CD4-positive, alpha-beta memory T cell (primary cell): Measurements from ENCODE around the gene CLEC5A. TPM values are rescaled to one million over a fixed set of nuclear protein-coding genes. Genes with fewer than 3 reads are reported as not detected.
"Not testable (repeated sequence)": the region's sequence is repeated elsewhere in the genome, so short reads cannot be mapped to it uniquely, and the experiment has no call there.

Experiments
- CTCF ChIA-PET: fragments of 350-600 bp; sonication (Branson Sonifier 250); formaldehyde crosslinking; loops from one replicate; lab custom pipeline; 2021; ENCODE audit warnings: inconsistent platforms; ENCODE audit not compliant: partially characterized antibody; lab: Charles Lee
- POLR2A ChIA-PET: fragments of 350-600 bp; sonication (Branson Sonifier 250); formaldehyde crosslinking; loops from one replicate; lab custom pipeline; 2021; ENCODE audit not compliant: partially characterized antibody; lab: Charles Lee
- DNase-seq, 5 donors: peaks; one replicate each; pipeline versions ENCODE4 v3.0.0 to v3.0.0-alpha.2; 2020 to 2022; ENCODE audit warnings: mixed read lengths in 1 of 5
- H3K27ac ChIP-seq: one replicate; pipeline ENCODE4 v1.7.0; 2013; ENCODE audit warnings: low read depth, low read length
- H3K27me3 ChIP-seq: 2 replicates; pipeline ENCODE4 v1.7.0; 2013; ENCODE audit warnings: mild to moderate bottlenecking, low read length, moderate library complexity; ENCODE audit not compliant: insufficient read depth
- H3K36me3 ChIP-seq: 2 replicates; pipeline ENCODE4 v1.7.0; 2013; ENCODE audit warnings: mild to moderate bottlenecking, low read length, moderate library complexity; ENCODE audit not compliant: insufficient read depth
- H3K4me1 ChIP-seq: 2 replicates; pipeline ENCODE4 v1.7.0; 2013; ENCODE audit warnings: mild to moderate bottlenecking, low read length, moderate library complexity; ENCODE audit not compliant: insufficient read depth
- H3K4me3 ChIP-seq, 2 donors: one replicate each; pipeline ENCODE4 v1.7.0; 2013; ENCODE audit warnings: low read length in 2 of 2, mild to moderate bottlenecking in 1 of 2
- H3K9me3 ChIP-seq, 2 donors: one replicate each; pipeline ENCODE4 v1.7.0; 2013; ENCODE audit warnings: low read length in 2 of 2, control low read depth in 1 of 2; ENCODE audit not compliant: control insufficient read depth in 1 of 2
- H3K27ac Mint-ChIP-seq, 7 donors: one replicate each; pipeline ENCODE4 v1.8.0; 2020 to 2021; ENCODE audit warnings: mixed read lengths in 7 of 7, mild to moderate bottlenecking in 6 of 7, inconsistent platforms in 3 of 7, moderate library complexity in 3 of 7
- H3K27me3 Mint-ChIP-seq, 2 donors: one replicate each; pipeline ENCODE4 v1.8.0; 2020 to 2021; ENCODE audit warnings: mixed read lengths in 2 of 2
- H3K36me3 Mint-ChIP-seq, 2 donors: one replicate each; pipeline ENCODE4 v1.8.0; 2020 to 2021; ENCODE audit warnings: mixed read lengths in 2 of 2, inconsistent platforms in 1 of 2, mild to moderate bottlenecking in 1 of 2
- H3K4me1 Mint-ChIP-seq, 4 donors: one replicate each; pipeline ENCODE4 v1.8.0; 2020 to 2021; ENCODE audit warnings: mixed read lengths in 4 of 4, mild to moderate bottlenecking in 1 of 4
- H3K4me3 Mint-ChIP-seq, 8 donors: one replicate each; pipeline ENCODE4 v1.8.0; 2020 to 2021; ENCODE audit warnings: mixed read lengths in 8 of 8, mild to moderate bottlenecking in 7 of 8, moderate library complexity in 6 of 8, inconsistent platforms in 3 of 8
- H3K9me3 Mint-ChIP-seq, 8 donors: one replicate each; pipeline ENCODE4 v1.8.0; 2020 to 2021; ENCODE audit warnings: mixed read lengths in 8 of 8, mild to moderate bottlenecking in 5 of 8, inconsistent platforms in 3 of 8, moderate library complexity in 1 of 8
- intact Hi-C: fragments of 100-400 bp; cut with micrococcal nuclease; formaldehyde crosslinking; loops from one replicate; pipeline ENCODE4 v1.15.1; 2023
- polyA plus RNA-seq, 2 donors: library from polyadenylated mRNA; unstranded; fragments of 300-500 nt; fragmentation: Illumina TruSeq; gene quantifications; one replicate each; pipeline ENCODE4 v1.2.3, GENCODE V29; 2021
- total RNA-seq, 2 experiments: library from RNA; stranded (reverse); gene quantifications; one replicate each; pipeline ENCODE4 v1.2.3, GENCODE V29; 2021

Gene CLEC5A
- total and polyA plus RNA-seq, 4 experiments from 2014 or later = 0.84 to 0.94 TPM; not detected in 2

DNA sequence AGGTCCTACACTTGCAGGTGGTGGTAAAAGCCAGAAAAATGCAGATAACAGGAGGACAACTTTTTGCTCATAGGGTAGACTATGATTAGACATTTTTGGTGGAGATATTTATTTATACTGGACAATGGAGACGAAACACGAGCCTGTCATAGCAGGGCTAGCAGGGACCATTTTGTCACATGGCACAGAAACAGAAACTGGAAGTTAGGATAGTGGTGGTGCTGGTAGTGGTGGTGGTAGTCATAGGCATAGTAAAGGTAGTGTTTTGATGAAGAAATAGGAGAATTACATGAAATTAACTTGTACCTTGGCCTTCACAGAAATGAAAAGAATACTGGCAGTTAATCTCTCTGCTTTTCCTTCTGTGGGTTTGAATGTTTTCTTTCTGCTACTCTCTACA is 40.1 kb upstream of the CLEC5A start:
- CTCF ChIA-PET = interaction anchor here (1.6 kb wide), 1 partner anchor 11 kb away, joined by 7 read pairs; no protein-coding TSS in a partner anchor
- H3K9me3 Mint-ChIP-seq = peaks cover 0 to 4% (median 0%) of the 10 kb centered on the region in 8 donors
- H3K4me3 Mint-ChIP-seq = no peak overlapping the region
- H3K4me1 Mint-ChIP-seq = peaks cover 0 to 7% (median 3%) of the 10 kb centered on the region in 4 donors
- H3K27ac Mint-ChIP-seq = no peak overlapping the region
- Histone ChIP-seq H3K4me3 (no peak overlapping the region), H3K36me3 (no peaks in the 10 kb centered on the region), H3K27me3 (no peaks in the 10 kb centered on the region), H3K4me1 (no peaks in the 10 kb centered on the region), H3K27ac (no peak overlapping the region), H3K9me3 (no peaks in the 10 kb centered on the region)
- H3K36me3 Mint-ChIP-seq = no peaks in the 10 kb centered on the region
- H3K27me3 Mint-ChIP-seq = peaks cover 0 to 2% of the 10 kb centered on the region in 2 donors
- POLR2A ChIA-PET = no interaction called here
- intact Hi-C loops = no loop called here
- no peak for DNase-seq

DNA sequence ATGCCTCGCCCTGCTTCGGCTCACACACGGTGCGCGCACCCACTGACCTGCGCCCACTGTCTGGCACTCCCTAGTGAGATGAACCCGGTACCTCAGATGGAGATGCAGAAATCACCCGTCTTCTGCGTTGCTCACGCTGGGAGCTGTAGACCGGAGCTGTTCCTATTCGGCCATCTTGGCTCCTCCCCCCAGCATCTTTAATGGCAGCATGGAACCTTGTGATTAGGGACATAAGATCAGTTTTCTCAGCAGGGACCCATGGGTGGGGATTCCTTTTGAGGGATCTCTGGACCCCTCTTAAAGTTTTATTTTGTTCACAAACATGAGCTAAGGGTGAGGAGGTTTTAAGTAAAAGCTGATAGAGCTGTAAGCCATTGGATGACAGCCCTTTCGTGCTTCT is 39.2 kb upstream of the CLEC5A start:
- H3K27me3 Mint-ChIP-seq, POLR2A ChIA-PET, H3K27ac Mint-ChIP-seq, H3K4me1 ChIP-seq, DNase-seq, H3K9me3 Mint-ChIP-seq, H3K4me1 Mint-ChIP-seq, intact Hi-C loops, H3K36me3 Mint-ChIP-seq, H3K9me3 ChIP-seq, H3K27me3 ChIP-seq, H3K4me3 ChIP-seq, CTCF ChIA-PET, H3K27ac ChIP-seq, H3K4me3 Mint-ChIP-seq, H3K36me3 ChIP-seq: not testable (repeated sequence)

DNA sequence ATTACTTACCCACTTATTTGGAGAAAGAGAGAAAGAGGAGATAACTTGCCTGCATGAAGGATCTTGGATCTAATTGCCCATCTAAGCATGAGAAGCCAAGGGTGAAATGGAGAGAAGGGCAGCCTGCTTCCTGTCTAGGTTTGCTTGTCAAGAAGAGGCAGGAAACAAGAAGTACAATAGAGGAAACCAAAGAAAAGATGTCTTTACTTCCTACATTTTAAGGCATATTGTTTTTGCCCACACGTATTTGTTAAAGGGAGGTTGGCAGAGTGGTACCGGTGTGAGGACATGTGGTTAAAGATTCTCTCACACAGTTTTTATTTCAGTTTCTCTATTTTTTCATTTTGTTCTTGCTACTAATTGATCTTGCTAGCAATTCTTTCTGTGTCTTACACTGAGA is 32.8 kb upstream of the CLEC5A start:
- Histone ChIP-seq H3K27me3 (no peaks in the 10 kb centered on the region), H3K4me3 (no peak overlapping the region), H3K4me1 (peaks cover 9% of the 10 kb centered on the region), H3K9me3 (no peaks in the 10 kb centered on the region), H3K27ac (no peak overlapping the region), H3K36me3 (no peaks in the 10 kb centered on the region)
- Mint-ChIP-seq H3K36me3 (no peaks in the 10 kb centered on the region), H3K9me3 (peaks cover 0 to 4% (median 0%) of the 10 kb centered on the region in 8 donors), H3K27ac (no peak overlapping the region), H3K4me3 (no peak overlapping the region), H3K27me3 (no peaks in the 10 kb centered on the region), H3K4me1 (peaks cover 5 to 18% (median 9%) of the 10 kb centered on the region in 4 donors)
- CTCF ChIA-PET = no interaction called here
- intact Hi-C loops = loop anchor here (5.0 to 10.0 kb wide), 2 partner anchors 208 to 875 kb away; partner anchors contain the start of gene EPHB6
- DNase-seq = no peak
- POLR2A ChIA-PET = no interaction called here

DNA sequence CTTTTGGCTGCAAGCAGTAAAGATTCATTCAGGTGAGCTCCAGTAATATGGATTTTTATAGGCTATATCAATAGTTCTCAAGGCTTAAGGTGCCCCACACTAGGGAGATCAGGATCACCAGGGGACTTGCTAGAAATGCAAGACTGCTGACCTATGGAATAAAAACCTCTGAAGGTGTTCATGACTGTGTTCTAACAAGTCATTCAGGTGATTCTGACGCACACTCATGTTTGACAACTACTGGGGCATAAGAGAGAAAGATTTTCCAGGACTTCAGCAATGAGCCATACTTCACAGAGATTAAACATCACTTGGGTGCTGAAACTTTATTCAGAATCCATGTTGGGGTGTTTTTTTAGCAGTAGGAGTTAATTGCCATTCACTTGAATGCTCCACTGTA is 31.6 kb upstream of the CLEC5A start:
- Mint-ChIP-seq H3K9me3 (peaks cover 0 to 4% (median 0%) of the 10 kb centered on the region in 8 donors), H3K4me1 (peaks cover 5 to 18% (median 9%) of the 10 kb centered on the region in 4 donors), H3K36me3 (no peaks in the 10 kb centered on the region), H3K27ac (peak overlapping the region in 1 of 7 donors; percentile 53), H3K4me3 (no peak overlapping the region), H3K27me3 (no peaks in the 10 kb centered on the region)
- Histone ChIP-seq H3K4me3 (no peak overlapping the region), H3K36me3 (no peaks in the 10 kb centered on the region), H3K27ac (no peak overlapping the region), H3K9me3 (no peaks in the 10 kb centered on the region), H3K27me3 (no peaks in the 10 kb centered on the region), H3K4me1 (peaks cover 9% of the 10 kb centered on the region)
- POLR2A ChIA-PET = no interaction called here
- DNase-seq = no peak
- intact Hi-C loops = loop anchor here (5.0 to 10.0 kb wide), 2 partner anchors 209 to 876 kb away; partner anchors contain the start of gene EPHB6
- CTCF ChIA-PET = interaction anchor here (5.4 kb wide), 1 partner anchor 325 kb away, joined by 51 read pairs; no protein-coding TSS in a partner anchor

DNA sequence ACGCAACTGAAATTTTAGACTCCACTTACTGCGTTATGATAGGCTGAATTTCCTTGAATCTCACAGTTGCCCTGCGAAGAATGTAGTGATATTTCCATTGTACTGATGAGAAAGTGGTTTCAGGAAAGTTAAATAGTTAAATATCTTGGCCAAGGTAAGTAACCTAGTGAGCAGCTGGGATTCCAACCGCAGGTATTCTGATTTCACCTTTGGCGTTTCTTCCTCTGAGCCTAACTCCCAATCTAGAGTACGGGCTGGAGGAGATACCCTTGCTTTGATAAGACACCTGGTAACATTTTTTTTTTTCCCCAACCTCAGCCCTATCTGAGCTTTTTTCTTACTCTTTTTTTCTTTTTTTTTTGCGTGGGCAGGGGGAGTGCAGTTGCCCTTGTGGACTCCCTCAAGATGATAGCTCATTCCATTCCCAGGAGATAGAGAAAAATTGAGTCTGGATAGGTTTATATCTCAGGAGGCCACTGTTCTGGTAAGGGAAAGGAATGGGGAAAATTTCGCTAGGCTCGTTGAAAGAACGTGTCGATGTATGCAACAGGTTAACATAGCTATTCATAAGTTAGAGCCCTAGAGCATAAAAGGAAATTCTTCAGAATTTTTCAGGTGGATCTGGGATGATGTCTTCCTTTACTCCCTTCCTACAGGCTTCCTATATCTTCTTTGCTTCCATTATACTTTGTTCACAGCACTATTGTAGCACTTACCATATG is 29.9 kb upstream of the CLEC5A start:
- peaks cover 9% of the 10 kb centered on the region for H3K4me1 ChIP-seq
- Mint-ChIP-seq H3K36me3 (no peaks in the 10 kb centered on the region), H3K4me1 (peaks cover 5 to 18% (median 9%) of the 10 kb centered on the region in 4 donors), H3K27me3 (no peaks in the 10 kb centered on the region), H3K9me3 (peaks cover 0 to 4% (median 0%) of the 10 kb centered on the region in 8 donors), H3K4me3 (peak overlapping the region; percentile 47 to 85 (median 81)), H3K27ac (peak overlapping the region in 1 of 7 donors; percentile 44)
- H3K27me3 ChIP-seq = no peaks in the 10 kb centered on the region
- H3K27ac ChIP-seq = no peak overlapping the region
- ChIA-PET POLR2A (no interaction called here), CTCF (interaction anchor here (0.7 to 5.4 kb wide), 22 partner anchors 10 to 1360 kb away, joined by 3 to 51 read pairs (median 4); no protein-coding TSS in a partner anchor)
- intact Hi-C loops = loop anchor here (1.0 to 10.0 kb wide), 4 partner anchors 211 to 1239 kb away; partner anchors contain the start of gene EPHB6
- no peak for DNase-seq
- H3K36me3 ChIP-seq = no peaks in the 10 kb centered on the region
- peak overlapping the region in 1 of 2 donors; percentile 49 for H3K4me3 ChIP-seq
- no peaks in the 10 kb centered on the region for H3K9me3 ChIP-seq

DNA sequence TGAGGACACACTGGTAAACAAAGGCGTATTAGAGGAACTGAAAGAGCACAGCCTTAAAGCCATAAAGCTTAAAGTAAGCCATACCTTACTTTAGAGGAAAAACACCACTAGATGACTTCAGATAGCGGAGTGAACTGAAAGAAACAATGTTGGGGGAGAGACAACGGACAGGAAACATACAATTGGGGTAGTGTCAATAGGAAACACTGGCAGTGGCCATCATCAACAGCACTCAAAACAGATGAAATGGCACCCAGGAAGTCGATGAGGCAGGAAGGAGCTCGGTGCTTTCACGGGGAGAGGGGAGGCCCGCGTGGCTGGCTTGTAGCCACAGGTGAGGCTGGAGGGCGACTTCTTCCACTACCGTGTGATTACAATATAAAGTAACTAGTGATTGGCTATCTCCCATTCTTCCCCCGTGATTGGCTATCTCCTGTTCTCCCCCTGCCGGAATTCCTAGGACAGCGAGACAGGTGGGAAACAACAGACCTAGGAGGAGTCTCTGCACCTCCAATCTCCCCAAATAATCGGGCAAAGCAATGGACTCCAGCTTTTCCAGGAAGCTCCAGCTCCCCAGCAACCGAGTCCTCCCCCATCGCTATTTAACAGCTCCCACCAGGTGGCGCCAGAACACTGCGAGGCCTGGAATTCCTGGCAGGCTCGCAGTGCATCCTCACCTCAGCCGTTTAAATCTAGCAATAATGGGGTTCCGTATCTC is 29.2 kb upstream of the CLEC5A start:
- ChIA-PET POLR2A (no interaction called here), CTCF (interaction anchor here (0.6 to 5.4 kb wide), 25 partner anchors 9 to 1361 kb away, joined by 3 to 51 read pairs (median 4); partner anchors contain the start of gene TAS2R40)
- Mint-ChIP-seq H3K9me3 (peaks cover 0 to 4% (median 0%) of the 10 kb centered on the region in 8 donors), H3K36me3 (no peaks in the 10 kb centered on the region), H3K4me1 (peaks cover 5 to 18% (median 9%) of the 10 kb centered on the region in 4 donors), H3K27me3 (no peaks in the 10 kb centered on the region), H3K27ac (peak overlapping the region in 6 of 7 donors; percentile 0 to 86 (median 50)), H3K4me3 (peak overlapping the region; percentile 47 to 85 (median 81))
- Histone ChIP-seq H3K4me3 (peak overlapping the region; percentile 24 to 49), H3K36me3 (no peaks in the 10 kb centered on the region), H3K27me3 (no peaks in the 10 kb centered on the region), H3K4me1 (peaks cover 9% of the 10 kb centered on the region), H3K27ac (no peak overlapping the region), H3K9me3 (no peaks in the 10 kb centered on the region)
- peak; percentile 33 to 54 (median 51) for DNase-seq
- intact Hi-C loops = loop anchor here (1.0 to 10.0 kb wide), 5 partner anchors 211 to 1239 kb away; partner anchors contain the start of gene EPHB6
